ENCODE results near the gene TCP1. TPM values are rescaled to one million over a fixed set of nuclear protein-coding genes. Genes with fewer than 3 reads are reported as not detected.

The TCP1 gene
- total RNA-seq, 1 experiment from 2014 or later, result 412 TPM

DNA sequence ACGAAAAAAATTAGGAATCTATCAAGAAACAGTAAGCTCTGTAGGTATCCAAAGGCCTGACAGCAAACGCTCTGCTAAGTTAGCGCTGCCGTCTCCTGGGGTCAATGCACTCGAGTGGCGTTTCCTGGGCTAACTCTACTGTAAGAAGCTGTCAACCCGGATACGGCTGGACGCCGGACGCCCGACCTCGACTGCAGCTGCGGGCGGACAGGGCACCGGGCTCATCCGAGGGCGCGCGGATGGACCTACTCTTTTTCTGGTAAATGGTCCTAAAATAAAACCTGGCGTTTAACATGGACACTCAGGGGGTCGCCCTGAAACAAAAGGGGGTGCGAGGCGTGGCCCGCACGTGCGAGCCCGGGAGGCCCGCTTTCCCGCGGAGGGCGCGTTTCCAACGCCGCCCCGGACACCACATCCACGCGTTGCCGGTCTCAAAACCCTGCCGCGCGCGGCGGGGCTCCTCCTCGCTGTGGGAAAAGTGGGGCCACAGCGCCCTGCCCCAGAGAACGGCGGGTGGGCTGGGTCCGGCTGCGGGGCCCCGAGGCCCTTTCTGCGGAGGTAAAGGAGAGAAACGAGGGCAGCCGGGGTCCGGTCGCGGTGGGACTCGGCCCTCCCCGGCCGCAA, 537 bp downstream of the TCP1 start:
- H3K4me1 Mint-ChIP-seq, result peaks cover 32% of the 10 kb centered on the region in 2 experiments
- H2AK5ac ChIP-seq (ENCODE audit: insufficient read length, low read length), result no peak overlapping the region

More for the DNA sequence above, 537 bp downstream of the TCP1 start:
- no CpG with 5 or more reads among the region's 60 CpGs for WGBS (ENCODE audit: extremely low coverage, insufficient read length, low lambda C conversion rate)
- H3K27me3 ChIP-seq (ENCODE audit: insufficient read depth, low read length), result no peaks in the 10 kb centered on the region
- no peaks in the 10 kb centered on the region for H3K4me1 ChIP-seq (ENCODE audit: insufficient read depth, low read length)
- peak overlapping the region; percentile 59 for H3K18ac ChIP-seq (ENCODE audit: insufficient read length, low read depth, low read length)
- H3K79me2 ChIP-seq (ENCODE audit: insufficient read depth, low read length), result peaks cover 12% of the 10 kb centered on the region; the same call in 1 of the 2 replicates
- no peak overlapping the region for H2BK20ac ChIP-seq (ENCODE audit: low read depth, low read length, poor library complexity, severe bottlenecking)
- peak overlapping the region; percentile 87 for H3K4me2 ChIP-seq (ENCODE audit: insufficient read depth, insufficient read length, low read length)
- H3K27me3 Mint-ChIP-seq (ENCODE audit: low read depth), result no peaks in the 10 kb centered on the region
- H3K9me3 ChIP-seq (ENCODE audit: control insufficient read depth, low read depth, low read length), result no peaks in the 10 kb centered on the region
- no peak overlapping the region for H4K5ac ChIP-seq (ENCODE audit: insufficient read length, low read depth, low read length)
- TF ChIP-seq, protein P1, sequence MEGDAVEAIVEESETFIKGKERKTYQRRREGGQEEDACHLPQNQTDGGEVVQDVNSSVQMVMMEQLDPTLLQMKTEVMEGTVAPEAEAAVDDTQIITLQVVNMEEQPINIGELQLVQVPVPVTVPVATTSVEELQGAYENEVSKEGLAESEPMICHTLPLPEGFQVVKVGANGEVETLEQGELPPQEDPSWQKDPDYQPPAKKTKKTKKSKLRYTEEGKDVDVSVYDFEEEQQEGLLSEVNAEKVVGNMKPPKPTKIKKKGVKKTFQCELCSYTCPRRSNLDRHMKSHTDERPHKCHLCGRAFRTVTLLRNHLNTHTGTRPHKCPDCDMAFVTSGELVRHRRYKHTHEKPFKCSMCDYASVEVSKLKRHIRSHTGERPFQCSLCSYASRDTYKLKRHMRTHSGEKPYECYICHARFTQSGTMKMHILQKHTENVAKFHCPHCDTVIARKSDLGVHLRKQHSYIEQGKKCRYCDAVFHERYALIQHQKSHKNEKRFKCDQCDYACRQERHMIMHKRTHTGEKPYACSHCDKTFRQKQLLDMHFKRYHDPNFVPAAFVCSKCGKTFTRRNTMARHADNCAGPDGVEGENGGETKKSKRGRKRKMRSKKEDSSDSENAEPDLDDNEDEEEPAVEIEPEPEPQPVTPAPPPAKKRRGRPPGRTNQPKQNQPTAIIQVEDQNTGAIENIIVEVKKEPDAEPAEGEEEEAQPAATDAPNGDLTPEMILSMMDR (conservative IDR thresholded peaks at IDR 0.05), result no peak
- peak overlapping the region in 2 of 3 experiments; percentile 77 to 100; a peak in 4 of 7 replicates for H3K27ac Mint-ChIP-seq
- H3K23me2 ChIP-seq (ENCODE audit: insufficient read length, low read depth, low read length, poor library complexity, severe bottlenecking), result peaks cover 13% of the 10 kb centered on the region
- H3K9ac ChIP-seq (ENCODE audit: extremely low read depth, insufficient read length, low read length), result peak overlapping the region; percentile 95
- H4K91ac ChIP-seq (ENCODE audit: insufficient read length, low read depth, low read length), result no peak overlapping the region
- peak overlapping the region; percentile 95 to 99 for H3K4me3 Mint-ChIP-seq
- H2BK12ac ChIP-seq (ENCODE audit: insufficient read length, low read depth, low read length), result no peak overlapping the region
- no peak overlapping the region for H3K23ac ChIP-seq (ENCODE audit: insufficient read length, low read depth, low read length)
- H3K79me1 ChIP-seq (ENCODE audit: insufficient read depth, low read depth, low read length, poor library complexity, severe bottlenecking), result no peaks in the 10 kb centered on the region
- H3K36me3 Mint-ChIP-seq (ENCODE audit: insufficient read depth in 1 of 3, low read depth in 3 of 3), result peaks cover 60 to 81% (median 74%) of the 10 kb centered on the region in 3 experiments
- peak overlapping the region; percentile 85 for H2BK5ac ChIP-seq (ENCODE audit: insufficient read length, low read length)
- no peak overlapping the region for H3K56ac ChIP-seq (ENCODE audit: insufficient read length, low read depth, low read length)
- no peak overlapping the region for H2BK15ac ChIP-seq (ENCODE audit: low read depth, low read length)
- peak overlapping the region; percentile 77; the same call in 1 of the 2 replicates for H3K14ac ChIP-seq (ENCODE audit: insufficient read depth, low read length)
- H4K8ac ChIP-seq (replicated peaks; ENCODE audit: insufficient read length, low read depth, low read length), result no peak overlapping the region
- no peaks in the 10 kb centered on the region for H4K20me1 ChIP-seq (ENCODE audit: control insufficient read depth, insufficient read depth, insufficient read length)
- H3T11ph ChIP-seq (ENCODE audit: low read length), result no peak overlapping the region
- DNase-seq, result peak; percentile 39
- H3K9me3 Mint-ChIP-seq, result no peaks in the 10 kb centered on the region
- H3K27ac ChIP-seq (ENCODE audit: insufficient read length, low read depth, low read length), result no peak overlapping the region
- H2BK120ac ChIP-seq (ENCODE audit: low read depth, low read length, poor library complexity, severe bottlenecking), result no peak overlapping the region
- H2AFZ ChIP-seq (ENCODE audit: low read length), result no peak overlapping the region
- H3K4ac ChIP-seq (ENCODE audit: low read depth, low read length), result no peak overlapping the region

Data from H9 (cell line).